K562 (cell line): ENCODE data around the gene ALOXE3. TPM values are rescaled to one million over a fixed set of nuclear protein-coding genes. Genes with fewer than 3 reads are reported as not detected.

Experiments used
- ADNP ChIP-seq: fragments of 200-800 bp; sonication (Bioruptor generic); IDR thresholded peaks from 2 replicates; pipeline ENCODE4 v1.6.1; 2016; ENCODE audit warnings: missing genetic modification characterization, missing compliant biosample characterization
- BDP1 ChIP-seq: IDR thresholded peaks from 3 replicates; pipeline ENCODE4 v1.6.1; 2011; ENCODE audit not compliant: insufficient read length, insufficient read depth
- CBFA2T2 ChIP-seq: fragments of 450-650 bp; conservative IDR thresholded peaks from 2 replicates; pipeline ENCODE4 v1.6.1; 2017; ENCODE audit warnings: mild to moderate bottlenecking
- CCNT2 ChIP-seq: IDR thresholded peaks from 2 replicates; pipeline ENCODE4 v1.6.1; 2011; ENCODE audit warnings: borderline replicate concordance, low read depth, mild to moderate bottlenecking, moderate library complexity, mixed read lengths, low read length; ENCODE audit not compliant: insufficient read length; ENCODE audit errors: extremely low read depth
- CHD2 ChIP-seq: IDR thresholded peaks from 2 replicates; pipeline ENCODE4 v1.6.1; 2011; ENCODE audit warnings: low read depth, low read length
- E2F1 ChIP-seq: sonication (generic); formaldehyde crosslinking; IDR thresholded peaks from 2 replicates; pipeline ENCODE4 v1.8.1; 2023; ENCODE audit warnings: mild to moderate bottlenecking, missing genetic modification reagents, moderate library complexity
- HDAC1 ChIP-seq, 2 experiments: fragments of 450-650 bp; IDR thresholded peaks; 2 replicates each; pipeline ENCODE4 v1.6.1; 2016 to 2017; ENCODE audit warnings: inconsistent platforms in 1 of 2, mild to moderate bottlenecking in 1 of 2, moderate library complexity in 1 of 2
- HNRNPL ChIP-seq: fragments of 200-400 bp; formaldehyde crosslinking; IDR thresholded peaks from 2 replicates; pipeline ENCODE4 v1.6.1; 2017; ENCODE audit warnings: low read depth, mild to moderate bottlenecking, low read length
- JUNB ChIP-seq: fragments of 450-650 bp; formaldehyde crosslinking; conservative IDR thresholded peaks from 2 replicates; pipeline ENCODE4 v1.4.0; 2020; ENCODE audit warnings: mild to moderate bottlenecking
- KLF13 ChIP-seq: fragments of 450-650 bp; IDR thresholded peaks from 2 replicates; pipeline ENCODE4 v1.6.1; 2016; ENCODE audit warnings: missing genetic modification characterization, low read depth, mild to moderate bottlenecking, missing compliant biosample characterization, moderate library complexity, borderline replicate concordance
- NBN ChIP-seq: fragments of 450-650 bp; IDR thresholded peaks from 2 replicates; pipeline ENCODE4 v1.6.1; 2016; ENCODE audit warnings: low read depth, mild to moderate bottlenecking
- NELFE ChIP-seq: IDR thresholded peaks from 2 replicates; pipeline ENCODE4 v1.6.1; 2011; ENCODE audit warnings: mild to moderate bottlenecking; ENCODE audit not compliant: insufficient read depth, insufficient read length
- PHF20 ChIP-seq: fragments of 450-650 bp; IDR thresholded peaks from 2 replicates; pipeline ENCODE4 v1.6.1; 2018; ENCODE audit not compliant: partially characterized antibody
- POLR3A ChIP-seq: IDR thresholded peaks from 2 replicates; pipeline ENCODE4 v1.6.1; 2011; ENCODE audit warnings: borderline replicate concordance, mild to moderate bottlenecking, moderate library complexity; ENCODE audit not compliant: insufficient read length, insufficient read depth; ENCODE audit errors: extremely low read depth
- PPARD ChIP-seq: fragments of 250-450 bp; sonication (Bioruptor Pico); IDR thresholded peaks from 2 replicates; pipeline ENCODE4 v1.8.0; 2022; ENCODE audit warnings: inconsistent platforms, mild to moderate bottlenecking, moderate library complexity
- RB1 ChIP-seq: fragments of 450-650 bp; IDR thresholded peaks from 2 replicates; pipeline ENCODE4 v1.6.1; 2017; ENCODE audit warnings: low read depth, mild to moderate bottlenecking
- SMARCE1 ChIP-seq: fragments of 450-650 bp; IDR thresholded peaks from 2 replicates; pipeline ENCODE4 v1.7.1; 2016; ENCODE audit warnings: mild to moderate bottlenecking
- TAF1 ChIP-seq: IDR thresholded peaks from 2 replicates; pipeline ENCODE4 v1.6.1; 2011; ENCODE audit warnings: mild to moderate bottlenecking, low read length, moderate library complexity; ENCODE audit not compliant: insufficient read depth, control insufficient read depth, severe bottlenecking; ENCODE audit errors: extremely low read depth
- TBP ChIP-seq: optimal IDR thresholded peaks from 2 replicates; pipeline ENCODE3; 2011; ENCODE audit warnings: low read depth, low read length, improper control_type of control experiment
- TEAD4 ChIP-seq, 2 experiments: sonication (generic) in 1 of 2; formaldehyde crosslinking in 1 of 2; IDR thresholded peaks; 2 replicates each; pipeline versions ENCODE4 v1.6.1 to v1.8.0; 2012 to 2022; ENCODE audit warnings: borderline replicate concordance in 1 of 2, inconsistent platforms in 1 of 2, low read length in 1 of 2, mild to moderate bottlenecking in 1 of 2, missing genetic modification reagents in 1 of 2
- U2AF1 ChIP-seq: fragments of 200-400 bp; formaldehyde crosslinking; optimal IDR thresholded peaks from 2 replicates; pipeline ENCODE3; 2017; ENCODE audit warnings: mild to moderate bottlenecking, low read depth, low read length, moderate library complexity
- ZBED1 ChIP-seq: IDR thresholded peaks from 2 replicates; pipeline ENCODE4 v1.6.1; 2014
- ZBTB2 ChIP-seq: fragments of 450-650 bp; IDR thresholded peaks from 2 replicates; pipeline ENCODE4 v1.6.1; 2016; ENCODE audit warnings: antibody characterized with exemption
- ZFP36 ChIP-seq: fragments of 150-350 bp; IDR thresholded peaks from 2 replicates; pipeline ENCODE4 v1.6.1; 2018; ENCODE audit warnings: low read length, low read depth; ENCODE audit not compliant: partially characterized antibody
- ZNF3 ChIP-seq: fragments of 250-450 bp; sonication (Bioruptor Pico); IDR thresholded peaks from 2 replicates; pipeline ENCODE4 v1.5.0; 2021; ENCODE audit warnings: mild to moderate bottlenecking, moderate library complexity
- ZNF354B ChIP-seq: fragments of 250-450 bp; sonication (Bioruptor Pico); IDR thresholded peaks from 2 replicates; pipeline ENCODE4 v1.4.0; 2020
- ZNF384 ChIP-seq: IDR thresholded peaks from 2 replicates; pipeline ENCODE4 v1.6.1; 2012; ENCODE audit warnings: low read depth, low read length, improper control_type of control experiment
- polyA plus RNA-seq, 8 experiments: library from polyadenylated mRNA; depleted of rRNA in 4 of 8; stranded (reverse) in 5 of 8; unstranded in 3 of 8; fragments of >200 nt; fragmentation: Nextera tagmentation in 2 of 8; fragmentation: Illumina TruSeq in 1 of 8; extraction: Ambion mirVana in 2 of 8; extraction: Trizol in 1 of 8; gene quantifications; 2 replicates each; pipeline versions ENCODE4 v1.2.1 to v1.2.3, GENCODE V29; 2011 to 2014; ENCODE audit warnings: inconsistent platforms in 1 of 8, missing spikeins in 1 of 8
- total RNA-seq, 7 experiments: library from RNA; depleted of rRNA in 6 of 7; stranded (reverse); fragments of >200 nt in 6 of 7; fragmentation: Illumina TruSeq in 2 of 7; extraction: Trizol in 2 of 7; gene quantifications; 2 replicates each; pipeline versions ENCODE4 v1.2.1 to v1.2.3, GENCODE V29; 2011 to 2021; ENCODE audit warnings: low replicate concordance in 1 of 7

ALOXE3 gene
- total and polyA plus RNA-seq, 9 of the 15 experiments (the other 6 are each of a cell fraction or from before 2014, with no cell fraction given) = 0.04 TPM; not detected in 8

GRCh38 chr17:8138672-8139371, 20.5 kb upstream of the ALOXE3 start (continued):
- TF ChIP-seq ZBTB2 = no peak
- TF ChIP-seq POLR3A = peak; percentile 81
- TF ChIP-seq JUNB (CRISPR knock-in tag) = no peak
- peak; percentile 47 for TF ChIP-seq BDP1
- peak; percentile 12 for TF ChIP-seq ZFP36
- peak; percentile 99 for TF ChIP-seq TBP
- TF ChIP-seq TAF1 = no peak
- no peak for TF ChIP-seq U2AF1
- TF ChIP-seq ZNF354B (CRISPR knock-in tag) = no peak
- TF ChIP-seq SMARCE1 = no peak
- no peak for TF ChIP-seq NELFE
- TF ChIP-seq NBN = peak; percentile 40; the same call in 1 of the 2 replicates
- TF ChIP-seq CCNT2 = peak; percentile 67
- no peak for TF ChIP-seq PPARD (CRISPR knock-in tag)
- peak; percentile 86 for TF ChIP-seq CHD2
- TF ChIP-seq ZBED1 = peak; percentile 69; the same call in 1 of the 2 replicates
- TF ChIP-seq TEAD4 (IDR thresholded peaks at IDR 0.05; ENCODE audit: low read length) = peak; percentile 66; the same call in 1 of the 2 replicates
- TF ChIP-seq TEAD4 (CRISPR knock-in tag; IDR thresholded peaks at IDR 0.05; ENCODE audit: borderline replicate concordance) = no peak
- TF ChIP-seq ZNF384 = no peak
- no peak for TF ChIP-seq HNRNPL
- TF ChIP-seq KLF13 (tag) = no peak
- peak; percentile 40 to 67; a peak in 3 of 4 replicates for TF ChIP-seq HDAC1 (IDR thresholded peaks at IDR 0.05)
- TF ChIP-seq RB1 = peak; percentile 76
- TF ChIP-seq ADNP = peak; percentile 88
- TF ChIP-seq PHF20 = no peak
- TF ChIP-seq ZNF3 = no peak
- TF ChIP-seq CBFA2T2 = no peak
- peak; percentile 69 for TF ChIP-seq E2F1 (CRISPR knock-in tag)
